ENCODE measurements around the gene MEIOSIN.
"Not testable (repeated sequence)": the region's sequence is repeated elsewhere in the genome, so short reads cannot be mapped to it uniquely, and the experiment has no call there.

MEIOSIN gene

DNA sequence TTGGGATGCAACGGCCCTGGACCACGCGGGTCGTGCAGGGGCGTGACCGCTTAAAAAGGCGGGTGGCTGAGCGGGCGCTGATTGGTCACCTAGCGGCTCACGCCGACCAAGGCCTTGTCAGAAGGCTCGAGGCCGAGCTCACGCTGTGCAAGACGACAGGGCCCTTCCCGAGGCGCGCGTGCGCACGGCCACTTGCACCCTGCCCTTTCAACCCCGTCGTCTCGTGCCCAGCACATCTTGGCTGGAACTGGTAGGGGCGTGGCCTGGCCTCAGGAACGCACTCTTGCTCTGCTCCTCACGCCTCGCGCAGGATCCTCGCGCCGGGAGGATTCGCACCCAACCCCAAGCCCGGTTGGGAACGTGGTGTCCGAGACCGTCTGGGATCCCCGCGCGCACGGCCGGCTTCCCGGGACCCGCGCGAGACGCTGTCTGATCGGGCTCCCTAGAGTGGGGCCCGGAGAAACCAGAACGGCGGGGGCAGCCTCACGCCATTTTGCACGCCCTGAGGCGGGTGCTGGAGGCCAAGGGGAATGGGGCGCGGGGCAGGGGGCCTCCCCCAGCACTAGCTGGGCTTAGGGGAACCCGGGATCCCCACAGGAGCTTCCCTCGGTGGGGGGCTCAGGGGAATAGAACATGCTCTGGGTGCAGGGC, at the start of gene MEIOSIN:
Gene MEIOSIN, plus strand, starts transcription at position 280 of the 651 bp plus-strand sequence. CDS start 1,938 bp downstream, outside the sequence.
- TF ChIP-seq ZNF274 (IDR thresholded peaks at IDR 0.05; ENCODE audit: low read depth, low read length) = no peak
- no peak within 1 kb of the TSS for H3K4me3 ChIP-seq (ENCODE audit: low read length)

DNA sequence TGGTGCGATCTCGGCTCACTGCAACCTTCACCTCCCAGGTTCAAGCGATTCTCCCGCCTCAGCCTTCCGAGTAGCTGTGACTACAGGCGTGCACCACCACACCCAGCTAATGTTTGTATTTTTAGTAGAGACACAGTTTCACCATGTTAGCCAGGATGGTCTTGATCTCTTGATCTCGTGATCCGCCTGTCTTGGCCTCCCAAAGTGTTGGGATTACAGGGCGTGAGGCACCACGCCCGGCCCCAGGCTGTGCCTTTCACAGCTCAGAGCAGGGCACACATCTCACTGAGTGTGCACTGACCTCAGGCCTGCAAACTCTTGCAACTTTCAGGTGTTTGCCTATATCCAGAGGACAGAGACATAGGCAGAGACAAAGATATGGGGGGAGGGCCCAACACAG, 48.2 kb upstream of the MEIOSIN start:
- not testable (repeated sequence) for H3K4me3 ChIP-seq (ENCODE audit: low read length)

GRCh38 chr19:45687599-45687998, 45.6 kb upstream of the MEIOSIN start:
- no peak for TF ChIP-seq ZNF274 (IDR thresholded peaks at IDR 0.05; ENCODE audit: low read depth, low read length)
- no peak overlapping the region for H3K4me3 ChIP-seq (ENCODE audit: low read length)

GRCh38 chr19:45691516-45692186, 41.6 kb upstream of the MEIOSIN start, which contains the start of gene SNRPD2:
TSS of gene SNRPD2 (minus strand) at chr19:45691953. CDS start at chr19:45691888, 65 bp downstream.
- peak within 1 kb of the TSS; percentile 89 for H3K4me3 ChIP-seq (ENCODE audit: low read length)
- no peak for TF ChIP-seq ZNF274 (IDR thresholded peaks at IDR 0.05; ENCODE audit: low read depth, low read length)

GRCh38 chr19:45692187-45693105, 40.8 kb upstream of the MEIOSIN start, which contains the start of gene QPCTL:
TSS of gene QPCTL (plus strand) at chr19:45692666. CDS start at chr19:45692704, 38 bp downstream.
- H3K4me3 ChIP-seq (ENCODE audit: low read length) = peak within 1 kb of the TSS; percentile 89
- TF ChIP-seq ZNF274 (IDR thresholded peaks at IDR 0.05; ENCODE audit: low read depth, low read length) = no peak

DNA sequence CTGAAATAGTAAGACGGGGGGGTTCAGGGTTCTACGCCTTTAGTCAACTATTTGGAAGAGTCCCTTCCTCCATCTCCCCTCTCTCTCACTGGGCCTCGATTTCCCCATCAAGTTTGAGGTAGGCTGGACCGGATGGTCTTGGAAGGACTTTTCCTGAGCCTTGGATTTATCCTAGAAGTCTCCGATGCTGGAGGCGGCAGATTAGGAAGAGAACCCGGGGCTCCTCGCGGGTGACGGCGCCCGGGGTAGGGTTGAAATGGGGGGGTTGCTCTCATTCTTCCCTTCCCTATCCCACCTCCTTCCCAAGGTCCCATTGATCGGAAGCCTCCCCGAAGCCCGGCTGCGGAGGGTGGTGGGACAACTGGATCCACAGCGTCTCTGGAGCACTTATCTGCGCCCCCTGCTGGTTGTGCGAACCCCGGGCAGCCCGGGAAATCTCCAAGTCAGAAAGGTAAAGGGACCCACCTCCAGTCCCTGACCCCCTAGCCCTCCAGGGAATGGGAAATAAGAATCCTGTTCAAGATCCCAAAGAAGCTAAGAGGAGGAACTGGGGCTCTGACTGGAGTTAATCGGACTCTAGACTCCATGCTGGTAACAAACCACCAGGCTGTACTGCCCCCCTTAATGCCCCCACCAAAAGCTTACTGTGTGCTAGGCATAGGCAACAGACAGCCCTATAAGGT, 40.0 kb upstream of the MEIOSIN start:
- no peak for TF ChIP-seq ZNF274 (IDR thresholded peaks at IDR 0.05; ENCODE audit: low read depth, low read length)

DNA sequence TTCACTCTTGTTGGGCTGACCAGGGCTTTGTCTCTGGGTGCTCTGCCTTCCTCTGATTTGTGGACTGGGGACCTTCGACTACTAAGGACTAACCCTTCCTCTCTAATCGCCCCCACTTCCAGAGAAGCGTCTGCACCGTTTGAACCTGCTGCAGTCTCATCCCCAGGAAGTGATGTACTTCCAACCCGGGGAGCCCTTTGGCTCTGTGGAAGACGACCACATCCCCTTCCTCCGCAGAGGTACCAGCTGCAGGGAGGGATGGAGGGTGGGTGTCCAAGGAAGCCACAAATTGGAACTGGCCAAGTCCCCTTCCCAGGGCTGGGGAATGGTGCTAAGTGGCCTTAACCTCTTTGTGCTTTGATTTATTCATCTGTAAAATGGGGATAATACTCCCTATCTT, 31.6 kb upstream of the MEIOSIN start:
- no peak overlapping the region for H3K4me3 ChIP-seq (ENCODE audit: low read length)
- TF ChIP-seq ZNF274 (IDR thresholded peaks at IDR 0.05; ENCODE audit: low read depth, low read length) = no peak

More for the DNA sequence above, 40.0 kb upstream of the MEIOSIN start:
- peak overlapping the region; percentile 65 for H3K4me3 ChIP-seq (ENCODE audit: low read length)

DNA sequence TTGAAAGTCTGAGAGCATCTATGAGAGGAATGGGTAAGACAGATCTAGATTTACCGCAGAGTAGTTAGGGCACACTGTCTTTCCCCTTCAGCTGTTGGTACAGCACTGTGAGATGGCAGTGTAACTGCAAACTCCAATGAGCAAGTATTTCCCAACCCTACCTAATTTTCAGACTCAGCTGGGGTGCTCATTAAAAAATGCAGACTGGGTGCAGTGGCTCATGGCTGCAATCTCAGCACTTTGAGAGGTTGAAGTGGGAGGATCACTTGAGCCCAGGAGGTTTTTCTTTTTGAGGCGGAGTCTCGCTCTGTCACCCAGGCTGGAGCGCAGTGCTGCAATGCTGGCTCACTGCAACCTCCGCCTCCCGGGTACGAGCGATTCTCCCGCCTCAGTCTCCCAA, 28.1 kb upstream of the MEIOSIN start:
- H3K4me3 ChIP-seq (ENCODE audit: low read length) = no peak overlapping the region
- TF ChIP-seq ZNF274 (IDR thresholded peaks at IDR 0.05; ENCODE audit: low read depth, low read length) = no peak

DNA sequence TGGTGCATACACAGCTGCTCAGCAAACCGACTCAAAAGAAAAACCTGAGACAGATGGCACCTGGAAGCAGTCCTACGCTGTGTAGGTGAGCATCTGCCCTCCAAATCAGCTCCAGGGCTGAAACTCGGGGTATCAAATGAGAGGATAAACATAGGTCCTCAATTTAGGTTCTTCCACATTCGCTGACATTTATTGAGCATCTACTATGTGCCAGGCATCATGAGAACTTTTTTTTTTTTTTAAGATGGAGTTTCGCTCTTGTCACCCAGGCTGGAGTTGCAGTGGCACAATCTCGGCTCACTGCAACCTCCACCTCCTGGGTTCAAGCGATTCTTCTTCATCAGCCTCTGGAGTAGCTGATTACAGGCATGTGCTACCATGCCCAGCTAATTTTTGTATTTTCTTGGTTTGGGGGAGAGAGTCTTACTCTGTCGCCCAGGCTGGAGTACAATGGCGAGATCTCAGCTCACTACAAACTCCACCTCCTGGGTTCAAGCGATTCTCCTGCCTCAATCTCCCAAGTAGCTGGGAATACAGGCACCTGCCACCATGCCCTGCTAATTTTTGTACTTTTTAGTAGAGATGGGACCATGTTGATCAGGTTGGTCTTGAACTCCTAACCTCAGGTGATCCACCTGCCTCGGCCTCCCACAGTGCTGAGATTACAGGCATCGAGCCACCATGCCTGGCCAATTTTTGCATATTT, 27.4 kb upstream of the MEIOSIN start:
- no peak for TF ChIP-seq ZNF274 (IDR thresholded peaks at IDR 0.05; ENCODE audit: low read depth, low read length)
- no peak overlapping the region for H3K4me3 ChIP-seq (ENCODE audit: low read length)

DNA sequence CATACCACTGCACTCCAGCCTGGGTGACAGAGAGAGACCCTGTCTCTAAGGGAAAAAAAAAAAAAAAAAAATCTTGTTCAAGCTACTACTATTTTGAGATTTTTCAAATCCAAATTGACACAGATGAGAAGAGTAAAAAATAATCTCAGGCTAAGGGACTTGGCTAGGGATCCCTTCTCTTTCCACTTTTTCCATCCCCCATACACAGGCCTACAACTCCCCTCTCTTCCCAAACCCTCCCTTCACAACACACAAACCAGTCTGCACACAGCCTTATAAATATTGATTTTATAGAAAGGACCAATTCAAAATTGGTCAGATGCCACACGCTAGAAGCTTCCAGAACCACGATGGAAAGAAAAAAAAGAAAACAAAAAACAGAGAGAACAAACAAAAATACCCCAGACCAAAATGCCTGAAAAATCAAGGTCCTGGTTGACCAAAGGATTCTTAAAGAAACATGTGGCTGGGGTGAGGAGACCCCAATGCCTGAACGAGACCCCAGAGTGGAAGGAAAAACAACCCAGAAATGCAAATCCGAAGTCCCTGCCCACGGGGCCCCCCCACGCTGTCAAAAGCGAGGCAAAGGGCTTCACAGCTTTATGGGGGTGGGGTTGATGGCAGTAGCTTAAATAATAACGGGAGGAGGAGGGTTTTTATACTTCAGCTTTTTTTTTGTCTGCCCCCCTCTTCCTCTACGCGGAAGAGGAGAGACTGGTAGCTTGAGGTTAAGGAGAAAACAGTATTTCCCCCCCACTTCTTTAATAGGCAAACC, 22.7 kb upstream of the MEIOSIN start:
- H3K4me3 ChIP-seq (ENCODE audit: low read length) = no peak overlapping the region
- TF ChIP-seq ZNF274 (IDR thresholded peaks at IDR 0.05; ENCODE audit: low read depth, low read length) = no peak

DNA sequence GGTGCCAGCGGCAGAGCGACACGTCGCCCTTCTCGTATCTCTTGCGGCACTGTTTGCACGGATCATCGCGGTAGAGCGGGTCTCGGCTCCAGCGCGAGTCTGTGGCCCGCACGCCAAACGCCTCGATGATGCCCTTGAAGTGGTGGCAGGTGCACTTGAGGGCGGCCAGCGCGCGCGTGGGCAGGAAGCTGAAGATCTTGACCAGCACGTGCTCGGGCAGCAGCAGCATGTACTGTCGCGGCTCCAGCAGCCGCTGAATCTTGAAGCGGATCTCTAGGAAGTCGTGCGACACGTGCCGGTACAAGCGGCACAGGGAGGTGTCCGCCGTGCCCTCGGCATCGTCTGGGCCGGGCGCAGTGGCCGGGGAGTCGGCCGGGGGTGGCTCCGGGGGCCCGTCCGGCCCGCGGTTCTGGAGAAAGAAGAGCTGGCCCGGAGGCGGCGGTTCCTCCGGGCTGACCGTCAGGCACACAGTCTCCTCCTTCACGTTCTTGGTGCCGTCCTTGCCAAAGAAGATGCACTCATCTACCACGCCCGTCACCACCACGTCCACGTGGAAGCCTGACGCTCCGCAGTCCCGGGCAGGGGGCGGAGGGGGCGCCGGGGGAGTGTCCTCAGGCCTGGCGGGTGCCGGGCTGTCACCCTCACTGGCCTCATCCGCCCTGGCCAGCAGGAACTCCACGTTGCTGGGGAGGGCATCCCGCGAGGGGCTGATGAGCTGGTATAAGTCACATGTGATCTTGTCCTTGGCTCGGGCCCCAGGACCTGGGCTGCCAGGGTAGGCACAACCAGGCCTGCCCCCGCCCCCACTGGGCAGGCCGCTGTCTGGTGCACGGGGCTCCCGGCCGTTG, 21.2 kb upstream of the MEIOSIN start:
- H3K4me3 ChIP-seq (ENCODE audit: low read length) = no peak overlapping the region
- no peak for TF ChIP-seq ZNF274 (IDR thresholded peaks at IDR 0.05; ENCODE audit: low read depth, low read length)

DNA sequence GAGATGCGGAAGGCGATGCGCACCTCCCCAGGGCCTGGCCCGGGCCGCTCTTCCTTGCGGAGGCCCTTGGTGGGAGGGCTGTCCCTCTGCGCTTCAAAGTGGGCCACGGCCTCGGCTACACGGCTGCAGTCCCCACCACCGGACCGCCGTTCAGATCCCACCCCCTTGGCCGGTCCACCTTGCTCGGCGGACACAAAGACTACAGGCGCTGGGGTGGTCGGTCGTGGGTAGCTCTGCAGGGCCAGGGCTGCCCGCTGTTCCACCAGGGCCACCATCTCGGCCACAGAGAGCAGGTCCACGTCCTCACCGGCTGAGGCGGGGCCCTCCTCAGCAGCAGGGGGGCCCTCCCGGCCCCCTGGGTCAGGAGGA, 20.6 kb upstream of the MEIOSIN start:
- TF ChIP-seq ZNF274 (IDR thresholded peaks at IDR 0.05; ENCODE audit: low read depth, low read length) = no peak

More for the DNA sequence above, 20.6 kb upstream of the MEIOSIN start:
- no peak overlapping the region for H3K4me3 ChIP-seq (ENCODE audit: low read length)
